HG03103 (cell line): Measurements from ENCODE around the gene TRIM50.
"Not testable (repeated sequence)": the region's sequence is repeated elsewhere in the genome, so short reads cannot be mapped to it uniquely, and the experiment has no call there.

Source experiments
- ATAC-seq: cut with Tn5 transposase; IDR thresholded peaks from one replicate; pipeline ENCODE4 v1.9.1; 2021; ENCODE audit warnings: low read depth; ENCODE audit not compliant: unreplicated experiment

The TRIM50 gene

DNA sequence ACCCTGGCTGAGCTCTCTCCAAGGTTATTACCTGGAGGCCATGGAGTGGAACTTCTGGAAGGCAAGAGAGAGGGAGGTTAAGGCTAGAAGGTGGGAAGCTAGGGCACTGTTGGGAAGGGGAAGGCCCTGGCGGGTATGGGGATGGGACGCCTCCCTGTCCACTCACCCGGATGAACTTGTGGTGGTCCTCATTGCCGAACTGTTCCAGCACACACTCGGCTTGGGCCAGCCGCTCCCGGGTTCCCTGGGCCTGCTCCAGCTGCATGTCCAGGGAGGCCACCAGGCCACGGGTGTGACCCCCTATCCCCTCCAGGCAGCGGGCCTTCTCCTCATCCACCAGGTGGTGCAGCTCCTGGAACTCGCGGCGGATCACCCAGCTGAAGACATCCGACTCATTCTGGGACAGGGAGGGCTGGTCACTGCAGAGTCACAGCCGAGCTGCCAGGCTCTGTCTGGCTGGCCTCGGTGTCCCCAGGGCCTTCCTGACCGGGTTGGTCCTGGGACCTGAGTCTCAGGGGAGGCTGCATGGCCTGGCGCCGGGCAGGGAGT is 9.2 kb downstream of the TRIM50 start:
- not testable (repeated sequence) for ATAC-seq

DNA sequence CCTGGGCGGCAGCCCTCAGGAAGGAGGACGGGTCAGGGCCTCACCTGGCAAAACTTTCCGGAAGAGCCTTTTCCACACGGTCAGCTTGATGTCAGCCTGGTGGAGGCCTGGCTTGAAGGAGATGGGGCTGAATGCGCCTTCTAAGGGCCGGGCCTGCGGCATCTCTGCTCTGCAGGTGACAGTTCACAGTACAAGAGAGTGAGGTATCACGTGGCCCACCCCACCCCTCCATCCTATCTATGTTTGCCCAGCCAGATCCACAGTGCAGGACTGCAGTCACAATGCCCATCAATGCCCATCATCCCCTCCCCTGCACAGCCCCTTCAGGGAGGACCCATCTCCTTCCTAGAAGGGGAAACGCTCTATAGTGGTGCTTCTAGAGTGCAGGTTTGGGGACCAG is 11.4 kb downstream of the TRIM50 start:
- ATAC-seq, result no peak

DNA sequence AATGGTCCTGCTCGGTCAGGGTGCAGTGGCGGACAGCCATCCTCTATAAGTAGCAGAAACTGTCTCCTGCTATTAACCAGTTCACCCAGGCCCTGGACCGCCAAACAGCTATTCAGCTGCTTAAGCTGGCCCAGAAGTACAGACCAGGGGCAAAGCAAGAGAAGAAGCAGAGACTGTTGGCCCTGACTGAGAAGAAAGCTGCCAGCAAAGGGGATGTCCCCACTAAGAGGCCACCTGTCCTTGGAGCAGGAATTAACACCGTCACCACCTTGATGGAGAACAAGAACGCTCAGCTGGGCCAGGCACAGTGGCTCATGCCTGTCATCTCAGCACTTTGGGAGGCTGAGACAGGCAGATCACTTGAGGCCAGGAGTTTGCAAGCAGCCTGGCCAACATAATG is 13.6 kb downstream of the TRIM50 start:
- no peak for ATAC-seq

DNA sequence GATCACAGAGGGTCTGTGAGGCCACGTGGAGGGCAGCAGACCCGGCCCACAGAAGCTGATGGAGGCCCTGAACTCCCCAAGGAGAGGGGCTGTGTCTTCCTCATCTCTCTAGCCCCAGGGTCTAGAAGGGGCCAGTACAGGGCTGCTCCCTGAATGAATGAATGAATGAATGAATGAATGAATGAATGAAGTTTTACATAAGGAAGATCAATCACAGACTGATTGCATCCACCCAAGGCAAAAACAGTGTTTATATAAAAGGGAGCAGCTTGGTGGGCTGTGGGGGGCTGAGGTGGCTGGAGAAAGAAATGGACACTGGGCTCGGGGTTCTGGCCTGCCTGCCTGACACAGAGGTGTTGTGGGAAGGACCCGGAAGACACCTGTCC is 14.4 kb downstream of the TRIM50 start:
- no peak for ATAC-seq

- no peak for ATAC-seq
Measured at GRCh38 chr7:73312831-73313520, 14.9 kb downstream of the TRIM50 start.

GRCh38 chr7:73311421-73311820 is 16.5 kb downstream of the TRIM50 start:
- ATAC-seq, result not testable (repeated sequence)

DNA sequence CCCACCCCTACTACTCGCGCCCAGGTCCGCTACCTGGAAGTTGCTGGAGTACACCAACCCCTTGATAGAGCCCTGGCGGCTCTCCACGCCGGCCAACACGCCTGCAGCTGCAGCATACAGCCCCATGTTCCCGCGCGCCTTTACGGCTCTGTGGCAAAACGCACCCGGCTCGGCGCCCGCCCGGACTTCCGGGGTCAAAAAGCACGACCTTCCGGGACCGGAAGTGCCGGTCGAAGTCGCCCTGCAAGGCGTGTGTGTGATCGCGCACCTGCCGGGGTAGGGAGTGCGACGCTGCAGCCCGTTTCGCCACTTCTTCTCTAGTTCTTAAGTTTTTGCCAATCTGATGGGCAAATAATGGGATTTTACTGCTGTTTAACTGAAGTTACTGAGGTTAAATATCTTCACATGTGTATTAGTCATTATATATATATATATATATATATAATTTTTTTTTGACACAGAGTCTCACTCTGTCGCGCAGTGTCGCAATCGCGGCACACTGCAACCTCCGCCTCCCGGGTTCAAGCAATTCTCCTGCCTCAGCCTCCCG is 19.1 kb downstream of the TRIM50 start, which contains the start of gene NSUN5:
Gene NSUN5, minus strand, starts transcription at position 162 of the 550 bp plus-strand sequence. Its CDS starts 36 bp downstream, at position 126.
- peak; percentile 81 for ATAC-seq

DNA sequence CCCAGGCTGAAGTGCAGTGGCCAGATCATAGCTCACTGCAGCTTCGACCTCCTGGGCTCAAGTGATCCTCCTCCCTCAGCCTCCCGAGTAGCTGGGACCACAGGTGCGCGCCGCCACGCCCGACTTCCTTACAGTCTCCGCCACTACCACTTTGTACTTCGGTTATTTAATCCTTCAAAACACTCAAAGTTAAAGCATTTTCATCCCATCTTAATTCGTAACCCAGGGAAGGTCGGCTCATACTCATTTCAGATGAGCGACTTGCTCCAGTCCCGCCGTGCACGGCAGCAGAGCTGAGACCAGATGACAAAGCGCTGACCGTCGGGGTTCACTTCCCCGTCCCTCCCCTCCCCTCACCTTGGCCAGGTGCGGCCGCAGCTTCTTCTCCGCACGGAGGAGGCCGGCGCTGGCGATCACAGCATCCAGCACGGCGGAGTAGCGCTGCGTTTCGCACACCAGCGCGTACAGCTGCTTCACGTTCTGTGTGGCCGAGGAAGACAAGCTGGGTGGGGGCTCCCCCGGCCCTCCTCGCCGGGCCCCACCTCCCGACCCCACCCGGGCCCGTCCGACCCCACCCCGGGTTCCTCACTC is 19.7 kb downstream of the TRIM50 start:
- ATAC-seq, result peak; percentile 25

DNA sequence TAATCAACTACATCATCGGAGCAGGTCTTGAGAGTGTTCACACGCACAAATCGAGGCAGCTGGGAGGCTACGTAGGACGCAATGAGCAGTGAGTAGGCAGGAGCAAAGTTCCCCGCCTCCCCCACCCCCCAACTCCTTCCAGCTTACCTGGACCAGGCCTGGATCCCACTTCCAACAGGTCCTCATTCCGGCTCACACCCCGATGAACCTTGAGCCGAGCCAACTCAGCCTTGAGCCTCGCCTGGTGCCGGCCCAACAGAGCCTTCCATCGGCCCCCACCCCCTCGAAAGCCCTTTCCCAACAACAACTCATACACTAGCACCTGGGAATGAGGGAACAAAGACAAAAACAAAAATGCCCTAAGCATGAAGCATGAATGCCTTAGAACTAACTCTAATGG is 20.4 kb downstream of the TRIM50 start:
- ATAC-seq, result no peak

- ATAC-seq, result not testable (repeated sequence)
Measured at GRCh38 chr7:73304612-73305387, 23.1 kb downstream of the TRIM50 start.

- no peak for ATAC-seq
Measured at GRCh38 chr7:73304071-73304470, 23.8 kb downstream of the TRIM50 start.

- no peak for ATAC-seq
Measured at GRCh38 chr7:73303546-73303945, 24.3 kb downstream of the TRIM50 start.

DNA sequence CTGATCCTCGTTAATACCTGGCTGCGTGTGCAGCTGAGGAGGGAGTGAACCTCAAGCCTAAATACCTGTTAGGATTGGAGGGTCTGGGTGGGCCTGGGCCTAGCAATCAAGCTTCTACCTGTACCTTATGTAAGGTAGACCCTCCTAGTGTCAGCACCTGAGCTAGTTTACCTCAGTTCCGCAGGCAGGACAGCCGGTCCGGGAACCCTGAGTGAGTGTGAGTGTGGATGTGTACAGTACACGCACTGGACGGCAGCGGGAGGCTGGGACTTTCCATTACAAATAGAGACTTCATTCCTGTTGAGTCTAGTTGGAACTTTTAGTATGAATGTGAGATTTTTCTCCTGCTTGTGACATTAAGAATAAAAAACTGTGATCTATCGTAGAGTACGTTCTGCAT is 25.0 kb downstream of the TRIM50 start:
- ATAC-seq, result not testable (repeated sequence)

DNA sequence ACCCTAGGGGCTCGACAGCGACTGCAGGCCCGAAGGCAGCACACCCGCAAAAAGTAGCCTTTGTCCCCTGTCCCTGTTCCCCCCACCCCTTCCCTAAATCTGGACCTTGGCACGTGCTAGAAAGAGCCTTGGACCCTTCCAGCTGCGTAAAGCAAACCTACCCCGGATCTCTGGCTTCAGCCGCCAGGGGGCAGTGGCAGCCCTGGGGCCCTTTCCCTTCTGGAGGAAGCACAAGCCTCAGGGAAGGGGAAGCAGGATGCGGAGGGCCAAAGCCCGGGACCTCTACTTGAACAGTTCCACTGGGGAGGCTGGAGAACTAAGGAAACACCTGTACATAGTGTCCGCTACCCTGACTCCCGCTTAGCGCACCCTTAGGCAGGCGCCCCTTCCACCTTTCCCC is 26.8 kb downstream of the TRIM50 start:
- not testable (repeated sequence) for ATAC-seq

DNA sequence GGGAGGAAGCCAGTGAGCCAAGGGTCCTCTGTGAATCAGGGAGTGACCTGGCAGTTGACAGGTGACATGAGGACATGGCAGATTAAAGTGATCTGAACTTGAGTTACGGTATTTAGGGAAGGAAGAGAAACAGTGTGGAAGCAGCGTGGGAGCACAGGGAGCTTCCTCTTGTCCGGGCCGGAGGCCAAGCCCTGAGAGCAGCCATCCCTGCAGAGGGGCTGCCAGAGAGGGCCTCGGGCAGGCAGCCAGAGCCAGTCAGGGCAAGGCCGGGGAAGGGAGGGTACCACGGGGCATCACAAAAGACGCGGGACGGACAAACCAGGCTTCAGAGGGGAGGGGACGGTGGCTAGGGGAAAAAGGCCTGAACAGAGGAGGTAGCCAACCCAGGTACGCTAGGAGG is 28.1 kb downstream of the TRIM50 start:
- not testable (repeated sequence) for ATAC-seq

GRCh38 chr7:73297706-73298105 is 30.2 kb downstream of the TRIM50 start:
- ATAC-seq, result not testable (repeated sequence)

DNA sequence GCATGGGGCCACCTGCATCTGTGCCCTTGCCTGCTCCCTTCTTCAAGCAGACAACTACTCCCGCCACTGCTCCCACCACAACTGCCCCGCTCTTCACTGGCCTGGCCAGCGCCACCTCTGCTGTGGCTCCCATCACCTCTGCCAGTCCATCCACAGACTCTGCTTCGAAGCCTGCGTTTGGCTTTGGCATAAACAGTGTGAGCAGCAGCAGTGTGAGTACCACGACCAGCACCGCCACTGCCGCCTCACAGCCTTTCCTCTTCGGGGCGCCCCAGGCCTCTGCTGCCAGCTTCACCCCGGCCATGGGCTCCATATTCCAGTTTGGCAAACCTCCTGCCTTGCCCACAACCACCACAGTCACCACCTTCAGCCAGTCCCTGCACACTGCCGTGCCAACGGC is 30.6 kb downstream of the TRIM50 start:
- ATAC-seq, result not testable (repeated sequence)

DNA sequence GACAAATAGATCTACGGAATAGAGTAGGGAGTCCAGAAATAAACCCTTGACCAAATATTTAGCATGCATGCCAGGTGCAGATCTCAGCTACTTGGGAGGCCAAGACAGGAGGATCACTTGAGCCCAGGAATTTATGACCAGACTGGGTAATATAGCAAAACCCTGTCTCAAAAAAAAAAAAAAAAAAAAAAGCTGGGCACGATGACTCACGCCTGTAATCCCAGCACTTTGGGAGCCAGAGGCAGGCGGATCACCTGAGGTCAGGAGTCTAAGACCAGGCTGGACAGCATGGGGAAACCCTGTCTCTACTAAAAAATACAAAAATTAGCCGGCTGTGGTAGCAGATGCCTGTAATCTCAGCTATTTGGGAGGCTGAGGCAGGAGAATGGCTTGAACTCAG is 50.7 kb downstream of the TRIM50 start:
- ATAC-seq, result not testable (repeated sequence)

DNA sequence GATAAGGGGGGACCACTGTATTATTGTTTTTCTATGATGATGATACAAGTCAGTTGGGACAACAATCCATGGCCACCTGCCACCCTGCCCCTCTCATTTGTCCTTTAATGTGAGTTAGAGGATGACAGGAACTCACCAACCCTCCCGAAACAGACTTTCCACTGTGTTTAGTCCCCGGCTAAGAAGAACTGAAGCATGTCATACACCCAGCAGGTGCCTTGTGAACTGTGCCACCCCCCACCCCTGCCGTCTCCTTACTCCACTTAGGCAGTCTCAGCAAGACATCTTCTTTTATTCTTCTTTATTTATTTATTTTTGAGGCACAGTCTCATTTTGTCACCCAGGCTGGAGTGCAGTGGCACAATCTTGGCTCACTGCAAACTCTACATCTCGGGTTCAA is 60.1 kb downstream of the TRIM50 start:
- not testable (repeated sequence) for ATAC-seq

DNA sequence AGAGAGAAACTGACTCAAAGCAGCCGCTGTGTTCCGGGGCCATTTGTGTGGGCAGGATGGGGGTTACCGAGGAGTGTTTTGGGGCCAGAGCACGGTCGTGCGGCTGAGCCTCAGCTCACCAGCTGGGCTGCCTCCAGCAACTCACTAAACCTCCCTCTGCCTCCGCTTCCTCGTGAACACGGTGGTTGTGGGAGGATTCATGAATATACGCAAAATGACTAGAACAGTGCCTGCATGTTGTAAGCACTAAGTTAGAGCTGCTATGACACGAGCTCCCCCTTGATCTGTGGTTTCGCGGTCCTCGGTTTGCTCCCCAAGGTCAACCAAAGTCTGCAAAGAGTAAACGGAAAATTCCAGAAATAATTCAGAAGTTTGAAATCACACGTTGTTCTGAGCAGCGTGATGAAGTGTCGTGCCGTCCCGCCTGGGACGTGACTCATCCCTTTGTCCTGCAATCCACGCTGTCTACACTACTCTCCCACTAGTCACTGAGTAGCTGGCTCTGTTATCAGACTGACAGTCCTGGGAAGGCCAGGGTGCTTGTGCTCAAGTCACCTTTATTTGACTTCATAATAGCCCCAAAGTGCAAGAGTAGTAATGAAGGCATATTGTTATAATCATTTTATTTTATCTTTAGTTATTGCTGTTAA is 61.0 kb downstream of the TRIM50 start:
- peak; percentile 72 for ATAC-seq
